ENCODE data around the gene PLAAT4. TPM values are rescaled to one million over a fixed set of nuclear protein-coding genes. Genes with fewer than 3 reads are reported as not detected.

The PLAAT4 gene
- total and polyA plus RNA-seq, 2 of the 8 experiments (the other 6 are each of a cell fraction or from before 2014, with no cell fraction given): 2.8 to 4.1 TPM

- H2AFZ ChIP-seq (ENCODE audit: low read length): no peak overlapping the region
- H2BK20ac ChIP-seq (ENCODE audit: low read length): peak overlapping the region; percentile 51; the same call in 1 of the 2 replicates
- no peak overlapping the region for H3K4me3 ChIP-seq (ENCODE audit: extremely low read depth in 1 of 4, insufficient read depth in 2 of 4, low read depth in 3 of 4, low read length in 4 of 4)
- no peak overlapping the region for H2BK120ac ChIP-seq (replicated peaks; ENCODE audit: low read depth, low read length)
- H2BK15ac ChIP-seq (ENCODE audit: low read length): peak overlapping the region; percentile 19; the same call in 1 of the 2 replicates
- no peaks in the 10 kb centered on the region for H4K20me1 ChIP-seq (replicated peaks in 1 of 2; ENCODE audit: control insufficient read depth in 1 of 2, insufficient read depth in 2 of 2, low read length in 2 of 2)
- no peaks in the 10 kb centered on the region for H3K79me2 ChIP-seq (ENCODE audit: control insufficient read depth in 1 of 2, insufficient read depth in 2 of 2, low read length in 2 of 2)
- H2AK5ac ChIP-seq (ENCODE audit: low read depth, low read length): no peak overlapping the region
- no peaks in the 10 kb centered on the region for H3K79me1 ChIP-seq (ENCODE audit: low read depth, low read length)
- H2BK5ac ChIP-seq (ENCODE audit: low read depth, low read length): 0 out of 2 replicates have a peak overlapping the region, but pooled peaks have one; percentile 35
- ChIA-PET POLR2A (ENCODE audit: partially characterized antibody) (no interaction called here), CTCF (ENCODE audit: partially characterized antibody) (interaction anchor here (0.8 to 1.2 kb wide), 3 partner anchors 12 to 43 kb away, joined by 3 to 5 read pairs (median 4); partner anchors contain the start of gene LGALS12)
- no peak overlapping the region for H3K4me2 ChIP-seq (ENCODE audit: insufficient read depth in 1 of 2, low read depth in 2 of 2, low read length in 2 of 2)
- no peaks in the 10 kb centered on the region for H3K23me2 ChIP-seq (ENCODE audit: low read depth, low read length)
- 0 out of 7 replicates have a peak, but pooled peaks cover 0 to 2% (median 0%) of the 10 kb centered on the region in 4 experiments for H3K27me3 ChIP-seq (replicated peaks in 1 of 4; ENCODE audit: control insufficient read depth in 3 of 4, extremely low read depth in 1 of 4, insufficient read depth in 3 of 4, low read length in 3 of 4)
- DNase-seq (ENCODE audit: low read depth in 1 of 2, low spot score in 2 of 2): no peak
- FAIRE-seq: no peak
- H2BK12ac ChIP-seq (ENCODE audit: low read depth, low read length): no peak overlapping the region
- H3K9ac ChIP-seq (replicated peaks in 1 of 4; ENCODE audit: extremely low read depth in 1 of 4, low read depth in 3 of 4, low read length in 3 of 4): no peak overlapping the region
- no peak overlapping the region for H3K27ac ChIP-seq (ENCODE audit: low read depth, low read length)
- H3K23ac ChIP-seq (ENCODE audit: insufficient read length): no peak overlapping the region
- H3K4me1 ChIP-seq (replicated peaks in 1 of 4; ENCODE audit: control insufficient read depth in 3 of 4, insufficient read depth in 4 of 4, low read length in 3 of 4): 0 out of 7 replicates have a peak, but pooled peaks cover 0 to 4% (median 1%) of the 10 kb centered on the region in 4 experiments
- 92% methylated on average over 4 of the region's 4 CpGs; no CpG with 5 or more reads in 1 of the 2 experiments for WGBS, 2 experiments (ENCODE audit: extremely low coverage in 1 of 2, insufficient coverage in 1 of 2, insufficient read length in 1 of 2, insufficient replicate concordance in 2 of 2, low coverage in 1 of 2, low lambda C conversion rate in 2 of 2, missing lambda C conversion rate in 1 of 2)
- no peak overlapping the region for H3K18ac ChIP-seq (ENCODE audit: extremely low read depth, low read length)
- H3K9me3 ChIP-seq (ENCODE audit: insufficient read depth in 2 of 2, low read depth in 1 of 2, low read length in 1 of 2): no peaks in the 10 kb centered on the region; a peak in 1 of 4 replicates
- H4K91ac ChIP-seq (replicated peaks; ENCODE audit: insufficient read length, low read length): no peak overlapping the region
- no peak overlapping the region for H3K14ac ChIP-seq (ENCODE audit: insufficient read length)
- no peak overlapping the region for H4K8ac ChIP-seq (ENCODE audit: extremely low read depth, insufficient read depth, low read length)
- no peak overlapping the region for H3K4ac ChIP-seq (replicated peaks; ENCODE audit: insufficient read length, low read depth, low read length)
- H4K5ac ChIP-seq (ENCODE audit: insufficient read length, low read depth, low read length): no peak overlapping the region
- no peaks in the 10 kb centered on the region for H3K36me3 ChIP-seq (ENCODE audit: control insufficient read depth in 2 of 4, insufficient read depth in 4 of 4, low read length in 3 of 4)
- no peak overlapping the region for H3K56ac ChIP-seq (replicated peaks; ENCODE audit: insufficient read length, low read depth, low read length)
- TF ChIP-seq PHF8 (conservative IDR thresholded peaks at IDR 0.05; ENCODE audit: low read depth, low read length) (no peak), SRF (IDR thresholded peaks at IDR 0.05; ENCODE audit: low read depth, low read length) (no peak), RBBP5 (IDR thresholded peaks at IDR 0.05; ENCODE audit: borderline replicate concordance, low read depth, low read length) (no peak), SIRT6 (IDR thresholded peaks at IDR 0.05; ENCODE audit: low read length) (no peak), TBP (IDR thresholded peaks at IDR 0.05; ENCODE audit: low read depth, low read length) (no peak), KDM5A (IDR thresholded peaks at IDR 0.05; ENCODE audit: low read length) (no peak), MAFK (IDR thresholded peaks at IDR 0.05; ENCODE audit: low read depth, low read length) (no peak), EZH2 (IDR thresholded peaks at IDR 0.05; ENCODE audit: low read depth, low read length, severe bottlenecking) (no peak), JUND (IDR thresholded peaks at IDR 0.05; ENCODE audit: low read length) (no peak), RFX5 (IDR thresholded peaks at IDR 0.05; ENCODE audit: borderline replicate concordance, low read depth, low read length) (no peak), BCL11A (IDR thresholded peaks at IDR 0.05; ENCODE audit: low read depth in 2 of 2, low read length in 2 of 2) (no peak), SIX5 (IDR thresholded peaks at IDR 0.05; ENCODE audit: low read depth, low read length) (no peak), TAF1 (IDR thresholded peaks at IDR 0.05; ENCODE audit: low read depth, low read length) (no peak), JUN (IDR thresholded peaks at IDR 0.05; ENCODE audit: low read depth, low read length) (no peak), EP300 (IDR thresholded peaks at IDR 0.05; ENCODE audit: borderline replicate concordance in 1 of 2, low read depth in 2 of 2, low read length in 2 of 2) (no peak)
Measured at GRCh38 chr11:63549411-63549810, 12.8 kb downstream of the PLAAT4 start.

Data from H1 (cell line).